Kidney epithelial cell (primary cell): ENCODE data around the gene TMEM154. TPM values are rescaled to one million over a fixed set of nuclear protein-coding genes. Genes with fewer than 3 reads are reported as not detected.

Experiments
- DNase-seq: peaks from one replicate; pipeline ENCODE4 v3.0.0-alpha.2; 2010; ENCODE audit warnings: low read depth
- H3K27me3 ChIP-seq: 2 replicates; pipeline ENCODE4 v1.6.0; 2011; ENCODE audit warnings: low read length; ENCODE audit not compliant: control insufficient read depth, insufficient read depth
- H3K36me3 ChIP-seq: 2 replicates; pipeline ENCODE4 v1.5.1; 2011; ENCODE audit warnings: low read length; ENCODE audit not compliant: control insufficient read depth, insufficient read depth
- H3K4me3 ChIP-seq: 2 replicates; pipeline ENCODE4 v1.5.1; 2011; ENCODE audit warnings: low read depth, mild to moderate bottlenecking, control low read depth, low read length
- total RNA-seq: library from RNA; depleted of rRNA; stranded (reverse); fragments of >200 nt; gene quantifications from 2 replicates; pipeline ENCODE4 v1.2.3, GENCODE V29; 2015
- TF ChIP-seq, protein P1 (sequence below): IDR thresholded peaks from 2 replicates; pipeline ENCODE4 v1.5.1; 2011; ENCODE audit warnings: mild to moderate bottlenecking, moderate library complexity, low read length, control low read depth, inconsistent platforms; ENCODE audit not compliant: insufficient read depth, poor library complexity, severe bottlenecking

TMEM154 gene
- total RNA-seq, 1 donor from 2014 or later = 20.8 TPM

GRCh38 chr4:152635851-152636250 is 43.9 kb downstream of the TMEM154 start:
- H3K36me3 ChIP-seq = peaks cover 1% of the 10 kb centered on the region
- TF ChIP-seq, protein P1, sequence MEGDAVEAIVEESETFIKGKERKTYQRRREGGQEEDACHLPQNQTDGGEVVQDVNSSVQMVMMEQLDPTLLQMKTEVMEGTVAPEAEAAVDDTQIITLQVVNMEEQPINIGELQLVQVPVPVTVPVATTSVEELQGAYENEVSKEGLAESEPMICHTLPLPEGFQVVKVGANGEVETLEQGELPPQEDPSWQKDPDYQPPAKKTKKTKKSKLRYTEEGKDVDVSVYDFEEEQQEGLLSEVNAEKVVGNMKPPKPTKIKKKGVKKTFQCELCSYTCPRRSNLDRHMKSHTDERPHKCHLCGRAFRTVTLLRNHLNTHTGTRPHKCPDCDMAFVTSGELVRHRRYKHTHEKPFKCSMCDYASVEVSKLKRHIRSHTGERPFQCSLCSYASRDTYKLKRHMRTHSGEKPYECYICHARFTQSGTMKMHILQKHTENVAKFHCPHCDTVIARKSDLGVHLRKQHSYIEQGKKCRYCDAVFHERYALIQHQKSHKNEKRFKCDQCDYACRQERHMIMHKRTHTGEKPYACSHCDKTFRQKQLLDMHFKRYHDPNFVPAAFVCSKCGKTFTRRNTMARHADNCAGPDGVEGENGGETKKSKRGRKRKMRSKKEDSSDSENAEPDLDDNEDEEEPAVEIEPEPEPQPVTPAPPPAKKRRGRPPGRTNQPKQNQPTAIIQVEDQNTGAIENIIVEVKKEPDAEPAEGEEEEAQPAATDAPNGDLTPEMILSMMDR = no peak
- H3K27me3 ChIP-seq = no peaks in the 10 kb centered on the region
- no peak overlapping the region for H3K4me3 ChIP-seq
- no peak for DNase-seq

DNA sequence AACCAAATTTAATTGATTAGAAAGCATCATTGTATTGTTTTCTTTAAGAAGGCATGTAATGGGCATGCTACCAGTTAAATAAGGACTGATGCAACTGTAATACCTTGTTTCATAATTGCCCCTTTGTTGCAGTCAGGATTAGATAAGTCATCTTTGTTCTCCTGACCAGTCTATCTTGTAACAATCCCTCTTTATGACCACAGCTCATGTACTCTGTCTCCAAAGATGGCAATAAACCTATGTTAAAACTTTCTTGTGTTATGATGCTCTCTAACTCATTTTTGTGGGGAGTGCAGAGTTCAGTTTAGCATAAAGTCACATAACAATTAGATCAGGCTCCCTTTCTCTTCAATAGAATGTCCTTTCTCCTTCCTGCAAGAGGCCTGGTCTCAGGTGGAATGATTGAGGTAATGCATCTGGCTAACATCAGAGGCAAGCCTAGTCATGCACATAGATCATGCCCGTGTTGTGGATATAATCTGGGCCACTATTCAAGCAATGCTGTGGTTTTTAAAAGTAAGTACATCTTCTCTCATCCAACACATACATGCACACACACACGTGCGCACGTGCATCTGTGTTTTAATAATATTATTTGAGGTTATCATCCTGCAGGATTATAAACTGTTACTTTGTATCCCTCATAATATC is 45.6 kb downstream of the TMEM154 start:
- TF ChIP-seq, protein P1 = no peak
- H3K36me3 ChIP-seq = no peaks in the 10 kb centered on the region
- no peak overlapping the region for H3K4me3 ChIP-seq
- DNase-seq = no peak
- H3K27me3 ChIP-seq = no peaks in the 10 kb centered on the region

- H3K27me3 ChIP-seq = no peaks in the 10 kb centered on the region
- TF ChIP-seq, protein P1 = no peak
- H3K36me3 ChIP-seq = no peaks in the 10 kb centered on the region
- H3K4me3 ChIP-seq = no peak overlapping the region
- DNase-seq = no peak
Observed at GRCh38 chr4:152633118-152633517, 46.7 kb downstream of the TMEM154 start.

DNA sequence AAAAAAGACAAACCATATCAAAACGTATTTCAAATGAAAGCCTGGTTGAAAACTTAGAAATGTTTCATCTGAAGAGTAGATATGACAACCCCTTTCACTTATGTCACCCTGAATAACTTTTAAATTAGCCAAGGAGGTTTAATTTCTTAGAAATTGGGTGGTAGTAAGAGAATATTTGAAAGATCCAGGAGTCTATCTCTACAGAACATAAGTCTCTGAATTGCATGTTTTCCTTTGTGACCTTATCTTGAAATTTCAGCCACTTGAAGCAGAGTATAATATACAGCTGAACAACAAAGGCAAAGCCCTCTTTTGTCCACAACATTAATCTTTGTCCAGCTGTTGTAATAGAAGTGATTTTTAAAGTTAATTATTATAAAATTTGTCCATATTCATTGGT is 49.5 kb downstream of the TMEM154 start:
- Histone ChIP-seq H3K36me3 (no peaks in the 10 kb centered on the region), H3K27me3 (no peaks in the 10 kb centered on the region), H3K4me3 (no peak overlapping the region)
- no peak for DNase-seq
- TF ChIP-seq, protein P1 = no peak

- no peaks in the 10 kb centered on the region for H3K36me3 ChIP-seq
- TF ChIP-seq, protein P1 = no peak
Observed at GRCh38 chr4:152629908-152630307, 49.9 kb downstream of the TMEM154 start.

GRCh38 chr4:152628128-152628527 is 51.7 kb downstream of the TMEM154 start:
- no peaks in the 10 kb centered on the region for H3K27me3 ChIP-seq
- no peaks in the 10 kb centered on the region for H3K36me3 ChIP-seq
- TF ChIP-seq, protein P1 = no peak
- H3K4me3 ChIP-seq = no peak overlapping the region
- DNase-seq = no peak

More at GRCh38 chr4:152629908-152630307, 49.9 kb downstream of the TMEM154 start:
- Histone ChIP-seq H3K27me3 (no peaks in the 10 kb centered on the region), H3K4me3 (no peak overlapping the region)
- no peak for DNase-seq
